GM21619 (cell line): ENCODE data around the gene ELMOD1.
A peak's percentile ranks its signal among the peaks of the same experiment; 100 is the strongest.

Source experiments
- ATAC-seq: cut with Tn5 transposase; IDR thresholded peaks from one replicate; pipeline ENCODE4 v1.9.1; 2021; ENCODE audit not compliant: unreplicated experiment

ELMOD1 gene

DNA sequence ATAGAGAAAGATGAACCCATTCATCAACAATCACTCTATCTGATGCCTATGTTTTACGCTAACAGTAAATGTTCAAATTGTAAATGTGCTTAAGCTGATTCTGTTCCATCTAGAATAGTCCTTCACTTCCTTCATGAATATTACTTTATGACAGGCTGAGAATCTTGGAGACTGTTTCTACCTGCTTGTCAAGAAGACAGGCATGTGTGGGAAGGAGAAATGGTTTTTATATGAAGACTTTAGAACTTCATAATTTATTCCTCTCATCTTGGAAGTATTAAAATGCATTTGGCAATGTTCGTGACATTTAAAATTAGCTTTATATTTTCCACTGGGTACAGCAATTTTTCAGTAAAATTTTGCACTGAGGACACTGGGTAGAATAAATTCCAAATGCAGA lies 41.0 kb downstream of the ELMOD1 start:
- ATAC-seq = no peak

DNA sequence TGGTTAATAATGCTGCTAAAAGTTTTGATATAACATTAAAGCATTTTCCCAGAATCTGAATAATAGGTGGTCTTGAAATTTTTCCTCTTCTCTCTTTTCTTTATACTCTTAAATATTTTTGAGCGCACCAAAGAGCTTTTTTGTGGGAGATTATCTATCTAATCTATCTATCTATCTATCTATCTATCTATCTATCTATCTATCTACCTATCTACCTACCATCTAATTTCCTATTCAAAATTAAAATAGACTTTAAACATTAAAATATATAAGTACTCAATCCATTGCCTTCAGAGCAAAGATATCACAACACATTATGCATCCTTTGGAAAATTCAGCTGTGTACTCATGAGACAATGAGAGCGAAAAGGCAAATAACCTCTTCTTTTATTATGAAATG lies 55.8 kb downstream of the ELMOD1 start:
- ATAC-seq = no peak

DNA sequence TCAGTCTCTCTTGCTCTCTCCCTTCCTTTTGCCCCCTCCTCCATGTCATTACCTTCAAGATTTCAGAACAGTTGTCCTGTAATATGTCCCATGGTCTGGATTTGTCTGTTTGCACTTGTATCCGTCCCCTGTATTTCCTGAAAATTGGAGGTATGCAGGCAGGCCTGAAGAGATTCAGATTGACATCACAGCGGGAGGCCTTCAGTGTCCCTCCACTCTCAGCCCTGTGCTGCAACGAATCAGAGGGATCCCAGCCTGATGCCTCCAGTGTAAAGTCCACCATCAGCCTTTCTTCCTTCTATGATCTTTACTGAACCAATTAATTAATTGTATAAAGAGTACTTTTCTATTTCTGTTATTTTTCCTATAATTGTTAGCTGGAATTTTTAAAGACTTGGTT lies 57.3 kb downstream of the ELMOD1 start:
- ATAC-seq = no peak

DNA sequence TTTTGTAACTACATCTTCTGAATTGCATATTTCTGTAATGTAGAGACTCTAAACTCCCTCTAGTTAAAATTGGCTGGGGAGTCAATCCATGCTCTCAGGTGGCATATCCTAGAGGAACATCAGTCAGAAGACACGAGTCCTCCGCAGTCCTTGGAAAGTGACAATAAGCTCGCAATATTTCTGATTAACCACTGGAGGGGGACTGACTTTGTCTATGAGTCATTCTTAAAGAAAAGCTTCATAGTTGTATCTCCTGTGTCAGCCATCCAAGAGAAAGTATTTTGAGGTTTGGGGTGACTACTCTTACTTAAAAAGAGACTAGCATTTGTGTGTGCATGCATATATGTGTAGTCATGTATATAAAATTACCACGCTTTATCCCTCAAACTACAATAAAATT lies 60.7 kb downstream of the ELMOD1 start:
- no peak for ATAC-seq

DNA sequence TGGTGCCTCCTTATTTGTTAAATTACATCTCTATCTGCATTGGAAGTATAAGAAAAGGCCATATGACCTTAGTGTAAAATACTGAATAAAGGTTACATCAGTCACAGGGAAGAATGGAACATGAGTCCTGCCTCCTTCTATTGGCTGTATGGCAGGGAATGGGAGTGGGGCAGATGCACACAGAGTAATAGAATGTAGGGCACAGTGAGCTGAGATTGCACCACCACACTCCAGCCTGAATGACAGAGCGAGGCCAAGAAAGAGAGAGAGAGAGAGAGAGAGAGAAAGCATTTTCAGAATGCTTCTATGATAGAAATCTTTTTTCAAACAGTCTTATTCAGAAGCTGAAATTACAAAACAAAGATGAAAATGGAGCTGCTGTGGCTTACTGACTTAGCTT lies 62.1 kb downstream of the ELMOD1 start:
- no peak for ATAC-seq

DNA sequence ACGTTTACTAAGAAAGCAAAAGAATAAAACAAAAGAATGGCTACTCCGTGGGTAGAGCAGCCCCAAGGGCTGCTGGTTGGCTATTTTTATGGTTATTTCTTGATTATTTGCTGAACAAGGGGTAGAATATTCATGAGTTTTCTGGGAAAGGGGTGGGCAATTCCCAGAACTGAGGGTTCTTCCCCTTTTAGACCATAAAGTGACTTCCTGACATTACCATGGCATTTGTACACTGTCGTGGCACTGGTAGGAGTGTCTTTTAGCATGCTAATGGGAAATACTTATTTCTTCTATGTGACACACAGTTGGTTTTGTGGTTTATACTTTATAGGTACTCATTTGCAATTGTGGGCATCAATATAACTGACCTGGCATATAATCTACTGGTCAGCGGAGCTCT lies 64.7 kb downstream of the ELMOD1 start:
- no peak for ATAC-seq

DNA sequence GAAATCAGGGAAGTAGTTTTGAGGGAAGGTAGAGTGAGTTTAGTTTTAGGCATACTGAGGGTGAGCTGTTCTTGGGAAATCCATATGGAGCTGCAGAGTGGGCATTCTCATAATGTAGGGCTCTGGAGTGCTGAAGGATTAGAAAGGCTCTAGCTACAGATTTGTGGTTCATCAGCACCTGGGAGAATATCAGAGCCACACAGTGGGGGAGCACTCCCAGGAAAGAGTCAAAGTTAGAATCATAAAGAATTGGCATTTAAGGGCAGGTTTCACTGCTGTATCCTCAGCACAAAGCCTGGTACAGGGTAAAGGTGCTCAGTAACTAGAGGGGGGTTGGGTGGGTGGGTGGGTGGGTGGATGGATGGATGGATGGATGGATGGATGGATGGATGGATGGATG lies 68.4 kb downstream of the ELMOD1 start:
- ATAC-seq = no peak

DNA sequence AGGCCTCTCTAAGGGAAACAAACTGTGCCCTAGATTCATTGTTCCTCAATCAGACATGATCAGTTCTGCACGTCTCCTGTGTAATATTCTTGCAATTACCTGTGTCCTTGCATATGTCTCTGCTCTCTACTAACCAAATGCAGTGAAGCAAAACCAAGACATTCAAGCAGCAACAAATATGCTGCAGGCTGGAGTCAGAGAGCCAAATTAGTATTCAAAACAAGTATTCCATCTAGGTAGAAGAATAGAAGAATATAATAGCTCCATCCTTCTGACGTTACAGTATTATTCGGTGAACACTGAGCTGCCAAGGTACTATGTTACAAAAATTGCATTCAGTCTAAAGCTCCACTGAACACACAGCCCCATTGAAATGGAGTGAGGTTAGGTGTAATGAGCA lies 69.1 kb downstream of the ELMOD1 start:
- no peak for ATAC-seq

DNA sequence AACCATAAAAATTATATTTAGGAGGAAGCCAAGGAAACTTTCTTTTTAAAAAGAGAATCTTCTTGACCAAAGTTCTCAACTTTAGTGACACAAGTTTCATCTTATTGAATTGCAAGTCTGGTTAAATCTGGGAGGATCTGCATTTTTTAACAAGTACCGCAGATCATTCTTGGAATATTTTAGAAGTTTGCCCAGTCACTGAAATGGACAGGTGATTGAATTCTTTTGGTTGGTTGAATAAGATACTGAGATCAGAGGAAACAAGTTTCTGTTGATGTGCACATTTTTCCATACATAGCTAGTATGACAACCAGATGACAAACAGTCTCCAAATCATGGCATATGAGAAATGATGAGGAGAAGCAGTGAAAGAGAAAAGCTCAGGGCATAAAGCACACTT lies 70.7 kb downstream of the ELMOD1 start:
- ATAC-seq = no peak

DNA sequence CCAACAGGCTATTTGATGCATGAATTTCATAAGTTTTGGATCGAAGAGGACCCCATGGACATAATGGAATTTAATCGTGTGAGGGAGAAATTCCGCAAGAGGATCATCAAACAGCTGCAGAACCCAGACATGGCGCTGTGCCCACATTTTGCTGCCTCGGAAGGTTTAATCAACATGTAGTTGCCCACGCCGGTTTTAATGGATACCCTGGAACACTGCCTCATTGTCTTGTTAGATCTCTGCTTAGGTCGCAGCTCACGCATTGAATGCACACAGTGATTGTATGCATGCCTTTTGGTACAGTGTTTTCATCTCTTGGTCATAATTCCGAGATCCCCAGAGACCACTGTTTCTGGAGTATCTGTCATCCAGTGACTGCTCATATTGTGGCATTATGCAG lies 74.1 kb downstream of the ELMOD1 start:
- no peak for ATAC-seq

DNA sequence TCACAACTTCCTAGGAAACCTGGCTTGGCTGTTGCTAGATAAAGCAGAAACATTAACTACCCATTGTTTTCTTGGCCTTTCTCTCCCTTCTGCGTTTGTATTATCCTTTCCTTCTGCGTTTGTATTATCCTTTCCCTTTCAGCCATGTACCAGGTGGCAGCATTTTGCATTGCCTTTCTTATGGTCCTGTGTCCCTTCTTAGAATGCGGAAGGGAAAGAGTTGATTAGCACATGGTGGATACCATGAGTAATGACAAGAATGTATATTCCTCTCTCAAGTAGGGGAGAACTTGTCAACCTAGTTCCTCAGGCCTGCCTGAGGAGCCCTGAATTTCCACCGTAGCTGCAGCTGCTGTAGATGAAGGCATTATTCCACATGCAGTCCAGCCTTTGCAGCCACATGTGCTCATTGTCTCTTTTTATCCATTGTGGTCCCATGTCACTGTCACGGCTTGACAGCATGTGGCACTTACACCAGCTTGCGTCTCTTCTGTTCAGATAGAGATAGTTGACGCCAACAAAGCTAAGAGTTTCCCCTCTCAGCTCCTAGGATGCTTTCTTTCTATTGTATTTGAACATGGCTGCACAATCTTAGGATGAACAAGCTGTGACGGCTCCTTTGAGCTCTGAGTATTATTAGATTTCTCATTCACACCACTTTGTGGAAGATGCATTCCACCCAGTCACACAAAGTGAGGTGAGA lies 76.1 kb downstream of the ELMOD1 start:
- no peak for ATAC-seq

DNA sequence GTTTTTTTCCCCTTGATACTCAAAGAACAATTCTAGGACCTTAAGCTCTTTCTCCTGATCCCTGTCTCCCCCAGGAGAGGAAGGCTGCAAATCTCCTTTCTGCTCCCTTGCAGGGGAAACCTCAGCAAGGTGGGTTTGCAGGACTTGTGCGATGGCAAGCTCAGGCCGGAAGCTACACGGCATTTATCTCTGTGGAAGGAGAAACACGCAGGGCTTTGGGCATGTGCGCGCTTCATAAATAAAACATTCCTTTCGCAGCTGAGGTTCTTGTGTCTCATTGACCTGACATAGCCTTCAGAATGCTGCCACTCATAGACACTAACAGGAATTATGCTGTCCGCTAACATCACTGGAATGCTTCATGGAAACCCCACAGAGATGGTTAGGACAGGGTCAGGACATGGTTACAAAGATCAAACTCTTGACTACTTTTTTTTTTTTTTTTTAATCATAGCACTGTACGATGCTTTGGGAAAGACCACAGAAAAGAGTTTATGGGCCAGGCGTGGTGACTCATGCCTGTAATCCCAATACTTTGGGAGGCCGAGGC lies 78.3 kb downstream of the ELMOD1 start:
- ATAC-seq = no peak

DNA sequence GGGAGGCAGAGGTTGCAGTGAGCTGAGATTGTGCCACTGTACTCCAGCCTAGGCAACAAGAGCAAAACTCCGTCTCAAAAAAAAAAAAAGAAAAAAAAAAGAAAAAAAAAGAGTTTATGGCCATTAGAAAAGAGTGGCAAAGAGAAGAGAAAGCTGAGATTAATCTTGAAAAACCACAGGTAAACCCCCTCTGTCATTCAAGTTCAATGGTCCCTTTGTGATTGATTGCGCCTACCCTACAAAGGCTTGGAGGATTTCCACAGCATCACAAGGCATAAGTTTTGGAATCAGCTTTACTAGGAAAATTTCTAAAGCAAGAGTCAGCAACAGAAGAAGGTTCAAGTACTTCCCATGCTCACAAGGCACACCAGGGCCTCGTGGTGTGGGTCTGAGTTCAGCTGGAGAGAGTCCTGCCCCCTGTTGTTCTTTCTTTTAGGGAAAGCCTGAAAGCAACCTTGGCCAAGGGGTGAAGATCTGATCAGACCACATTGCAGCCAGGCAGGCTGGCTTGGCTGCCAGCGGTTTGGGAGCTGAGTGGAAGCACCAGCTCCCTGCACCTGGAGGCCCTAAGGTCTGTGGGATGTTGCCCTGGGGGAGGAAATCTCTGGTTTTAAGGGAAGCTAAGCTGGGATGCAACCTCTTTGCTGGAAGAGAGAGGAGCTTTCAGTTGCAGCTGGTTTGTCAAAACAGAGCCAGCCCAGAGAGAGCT lies 79.1 kb downstream of the ELMOD1 start:
- ATAC-seq = no peak

DNA sequence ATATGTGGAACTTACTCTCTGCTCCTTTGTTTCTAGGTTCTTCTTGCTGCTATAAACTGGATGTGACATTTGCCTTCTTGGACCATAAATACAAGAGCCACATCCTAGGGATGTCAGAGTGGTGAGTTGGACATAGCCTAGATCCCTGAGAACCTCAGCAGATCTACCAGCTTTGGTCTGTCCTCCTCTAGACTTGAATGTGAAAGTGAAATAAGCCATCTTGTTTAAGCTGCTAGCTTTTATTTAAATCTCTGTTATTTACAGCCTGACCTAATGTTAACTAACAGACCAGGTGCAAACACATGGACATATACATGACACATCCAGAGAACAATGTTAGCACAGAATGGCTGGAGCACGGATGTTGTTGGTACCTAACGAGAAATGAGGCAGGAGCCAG lies 85.0 kb downstream of the ELMOD1 start:
- ATAC-seq = peak; percentile 51

DNA sequence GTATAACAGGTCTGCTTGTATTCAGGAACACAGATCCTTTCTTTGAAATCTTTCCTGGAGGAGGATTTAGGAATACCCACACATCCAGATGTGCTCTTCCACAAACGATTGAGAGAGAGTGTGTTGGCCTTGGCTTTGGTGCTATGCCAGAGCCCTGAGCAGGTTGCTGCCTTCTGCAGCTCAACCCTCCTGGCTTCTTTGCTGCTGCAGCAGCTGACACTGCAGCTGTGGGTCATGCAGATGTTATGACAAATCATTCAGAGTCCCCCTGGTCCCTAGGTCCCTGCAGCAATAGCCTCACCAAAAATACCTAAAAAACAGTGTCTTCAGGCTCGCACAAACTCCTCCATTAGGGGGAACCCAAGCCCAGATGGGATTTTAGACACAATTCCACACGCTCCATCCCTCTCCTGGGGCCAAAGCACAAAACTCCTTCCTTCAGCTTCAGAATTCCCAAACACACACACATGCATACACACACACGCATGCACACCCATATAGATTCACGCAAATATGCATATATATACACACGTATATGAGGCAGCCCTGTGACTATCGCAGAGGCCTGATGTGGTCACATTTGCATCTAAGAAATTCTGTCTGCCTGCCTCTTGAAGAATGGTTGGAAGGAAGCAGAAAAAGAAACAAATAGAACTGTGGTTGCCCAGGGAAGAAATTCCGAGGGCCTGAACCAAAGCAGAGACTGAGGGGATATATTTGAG lies 85.5 kb downstream of the ELMOD1 start:
- peak; percentile 25 for ATAC-seq

DNA sequence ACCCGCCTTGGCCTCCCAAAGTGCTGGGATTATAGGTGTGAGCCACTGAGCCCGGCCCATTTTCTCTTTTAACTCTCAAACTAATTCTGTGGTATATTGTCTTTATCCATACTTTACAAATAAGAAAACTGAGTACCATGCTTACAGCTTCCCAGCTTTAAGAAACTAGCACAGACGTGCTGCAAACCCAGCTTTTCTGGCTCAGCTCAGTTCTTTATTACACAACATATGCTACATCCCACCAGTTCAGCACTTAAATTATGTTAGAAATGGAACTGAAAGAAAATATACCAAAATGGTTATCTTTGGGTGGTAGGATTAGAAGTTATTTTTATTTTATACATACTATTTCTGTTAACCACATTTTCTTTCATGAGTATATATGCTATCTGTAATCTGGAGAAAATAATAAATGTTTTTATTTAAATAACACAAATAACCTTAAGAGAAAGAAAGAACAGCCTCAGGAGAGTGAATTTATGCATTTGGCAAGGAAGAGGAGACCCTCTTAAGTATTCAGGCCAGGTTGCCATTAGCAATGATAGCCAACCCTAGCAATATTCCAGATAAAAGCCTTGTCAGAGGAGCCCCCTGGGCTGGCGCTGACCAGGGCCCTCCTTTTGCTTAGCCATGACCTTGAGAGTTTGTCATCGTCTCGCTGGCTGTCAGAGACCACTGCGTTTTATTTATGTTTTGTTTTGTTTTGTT lies 87.1 kb downstream of the ELMOD1 start:
- ATAC-seq = no peak

DNA sequence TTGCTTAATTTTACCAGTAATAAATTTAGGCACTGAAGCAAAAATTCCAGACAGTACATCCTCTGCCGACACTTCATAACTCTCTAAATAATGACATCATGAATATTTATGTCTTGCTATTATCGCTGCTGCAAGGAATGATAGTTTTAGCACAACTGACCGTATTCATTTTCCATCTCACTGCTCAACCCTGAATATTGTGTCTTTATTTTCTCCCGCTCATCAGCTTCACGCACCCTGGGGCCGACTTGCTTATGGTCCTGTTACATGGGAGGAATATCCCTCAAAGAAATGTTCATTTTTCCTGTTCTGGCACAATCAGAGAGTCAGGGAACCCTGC lies 87.7 kb downstream of the ELMOD1 start:
- no peak for ATAC-seq

DNA sequence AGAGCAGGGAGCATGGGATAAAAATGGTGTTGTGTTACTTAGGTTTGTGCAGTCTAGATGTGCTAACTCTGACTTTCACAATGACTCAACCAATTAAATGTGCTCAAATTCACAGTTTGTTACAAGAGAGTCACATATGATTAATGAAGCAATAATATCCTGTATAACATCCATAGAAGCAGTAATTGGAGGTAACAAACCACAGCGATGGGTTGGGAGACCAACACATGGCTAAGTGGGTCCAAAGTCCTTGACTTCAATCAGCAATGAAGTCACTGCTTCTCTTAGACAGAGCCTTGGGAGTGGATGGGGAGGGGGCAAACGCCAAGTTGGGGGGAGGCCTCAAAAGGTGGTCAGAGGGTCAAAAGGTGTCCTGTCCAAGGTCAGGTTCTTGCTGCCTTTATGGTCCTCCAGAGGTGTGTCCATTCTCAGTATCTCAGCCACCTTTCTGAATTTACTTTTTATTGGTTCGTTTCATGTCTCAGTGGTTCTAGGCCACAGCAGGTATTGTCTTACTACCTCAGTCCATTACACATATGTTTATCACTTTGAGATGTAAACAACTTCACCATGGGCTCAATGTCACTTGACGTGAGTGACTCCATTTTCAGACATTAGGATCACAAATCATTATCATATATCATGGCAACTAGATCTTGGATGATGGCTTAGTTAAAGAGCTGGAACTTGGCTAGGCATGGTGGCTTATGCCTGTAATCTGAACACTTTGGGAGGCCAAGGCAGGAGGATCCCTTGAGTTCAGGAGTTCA lies 88.5 kb downstream of the ELMOD1 start:
- ATAC-seq = no peak

DNA sequence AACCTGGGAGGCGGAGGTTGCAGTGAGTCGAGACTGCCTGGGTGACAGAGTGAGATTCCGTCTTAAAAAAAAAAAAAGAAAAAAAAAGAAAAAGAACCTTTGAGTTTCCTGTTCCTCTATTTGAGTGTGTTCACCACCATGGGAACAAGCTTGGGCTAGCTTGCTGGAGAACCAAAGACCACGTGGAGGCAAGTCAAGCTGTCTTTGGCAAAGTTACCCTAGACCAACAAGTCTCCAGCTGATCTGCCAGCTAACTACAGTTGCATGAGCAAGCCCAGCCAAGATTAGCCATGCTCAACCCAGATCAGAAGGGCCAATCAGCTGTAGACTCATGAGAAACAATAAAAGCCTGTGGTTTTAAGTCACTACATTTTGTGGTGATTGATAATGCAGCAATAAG lies 91.2 kb downstream of the ELMOD1 start:
- no peak for ATAC-seq

DNA sequence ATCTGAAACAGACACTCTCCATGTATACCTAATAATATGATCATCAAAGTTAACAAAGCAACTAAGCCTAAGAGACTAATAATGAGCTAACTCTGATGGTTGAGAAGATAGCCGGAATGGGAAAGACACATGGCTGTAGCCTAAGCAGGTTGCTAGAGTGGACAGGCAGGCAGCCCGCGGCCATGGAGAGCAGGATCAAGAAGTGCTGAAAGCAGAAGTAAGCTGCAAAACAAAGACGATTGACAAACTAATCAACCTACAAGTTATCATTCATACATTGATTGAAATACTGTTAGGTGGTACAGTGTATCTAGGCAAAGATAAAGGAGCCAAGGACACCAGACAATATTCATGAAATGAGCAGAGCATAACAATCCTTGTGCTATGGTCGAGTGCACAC lies 91.6 kb downstream of the ELMOD1 start:
- ATAC-seq = no peak

DNA sequence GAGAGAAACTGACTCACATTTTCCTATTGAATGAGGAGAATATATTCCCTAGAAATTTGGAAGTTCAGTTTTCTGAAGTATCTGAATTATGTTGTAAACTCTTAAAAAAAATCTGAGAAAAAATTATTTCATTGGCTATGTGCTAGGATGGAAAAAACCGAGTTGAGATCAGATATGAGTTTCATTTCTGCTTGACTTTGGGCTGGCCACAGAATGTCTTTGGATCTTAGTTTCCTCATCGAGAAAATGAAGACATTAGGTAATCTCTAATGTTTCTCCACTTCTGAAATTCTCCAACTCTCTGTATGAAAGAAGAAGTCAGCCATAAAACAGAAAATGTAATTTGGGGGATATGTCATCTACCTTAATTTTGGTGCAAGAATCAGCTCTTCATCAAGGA lies 92.1 kb downstream of the ELMOD1 start:
- ATAC-seq = no peak
